ENCODE measurements around the gene ROCK2. TPM values are rescaled to one million over a fixed set of nuclear protein-coding genes. Genes with fewer than 3 reads are reported as not detected.

Gene ROCK2
- polyA plus RNA-seq, 1 experiment = 6.0 TPM

- CTCF ChIA-PET = no interaction called here
- POLR2A ChIA-PET = no interaction called here
- no peaks in the 10 kb centered on the region for H3K36me3 ChIP-seq (ENCODE audit: control insufficient read depth, insufficient read depth, low read length)
- TF ChIP-seq CTCF (IDR thresholded peaks at IDR 0.05; ENCODE audit: insufficient read depth, low read depth, low read length) = no peak
- H3K4me3 ChIP-seq (ENCODE audit: low read depth, low read length) = no peak overlapping the region
- no peak for DNase-seq (ENCODE audit: low read depth)
- peaks cover 3% of the 10 kb centered on the region for H3K27me3 ChIP-seq (ENCODE audit: control insufficient read depth, insufficient read depth, low read length)
Observed at GRCh38 chr2:11354363-11355154, 10.1 kb upstream of the ROCK2 start.

- DNase-seq (ENCODE audit: low read depth) = no peak
- CTCF ChIA-PET = no interaction called here
- no peak for TF ChIP-seq CTCF (IDR thresholded peaks at IDR 0.05; ENCODE audit: insufficient read depth, low read depth, low read length)
- Histone ChIP-seq H3K36me3 (ENCODE audit: control insufficient read depth, insufficient read depth, low read length) (no peaks in the 10 kb centered on the region), H3K4me3 (ENCODE audit: low read depth, low read length) (no peak overlapping the region), H3K27me3 (ENCODE audit: control insufficient read depth, insufficient read depth, low read length) (peaks cover 3% of the 10 kb centered on the region)
- POLR2A ChIA-PET = no interaction called here
Observed at GRCh38 chr2:11352781-11353537, 8.5 kb upstream of the ROCK2 start.

GRCh38 chr2:11348209-11348749, 3.8 kb upstream of the ROCK2 start:
- ChIA-PET CTCF (no interaction called here), POLR2A (no interaction called here)
- H3K27me3 ChIP-seq (ENCODE audit: control insufficient read depth, insufficient read depth, low read length) = no peaks in the 10 kb centered on the region; the same call in 1 of the 2 replicates
- TF ChIP-seq CTCF (IDR thresholded peaks at IDR 0.05; ENCODE audit: insufficient read depth, low read depth, low read length) = no peak
- no peak overlapping the region for H3K4me3 ChIP-seq (ENCODE audit: low read depth, low read length)
- H3K36me3 ChIP-seq (ENCODE audit: control insufficient read depth, insufficient read depth, low read length) = no peaks in the 10 kb centered on the region
- DNase-seq (ENCODE audit: low read depth) = no peak

GRCh38 chr2:11347403-11347959, 3.0 kb upstream of the ROCK2 start:
- POLR2A ChIA-PET = no interaction called here
- CTCF ChIA-PET = no interaction called here
- DNase-seq (ENCODE audit: low read depth) = no peak
- TF ChIP-seq CTCF (IDR thresholded peaks at IDR 0.05; ENCODE audit: insufficient read depth, low read depth, low read length) = no peak
- H3K27me3 ChIP-seq (ENCODE audit: control insufficient read depth, insufficient read depth, low read length) = no peaks in the 10 kb centered on the region
- H3K4me3 ChIP-seq (ENCODE audit: low read depth, low read length) = no peak overlapping the region
- H3K36me3 ChIP-seq (ENCODE audit: control insufficient read depth, insufficient read depth, low read length) = no peaks in the 10 kb centered on the region

GRCh38 chr2:11346023-11346482, 1.6 kb upstream of the ROCK2 start:
- Histone ChIP-seq H3K27me3 (ENCODE audit: control insufficient read depth, insufficient read depth, low read length) (no peaks in the 10 kb centered on the region), H3K36me3 (ENCODE audit: control insufficient read depth, insufficient read depth, low read length) (no peaks in the 10 kb centered on the region), H3K4me3 (ENCODE audit: low read depth, low read length) (no peak overlapping the region)
- ChIA-PET CTCF (interaction anchor here (0.6 to 1.6 kb wide), 4 partner anchors 16 to 514 kb away, joined by 3 to 4 read pairs (median 3); no protein-coding TSS in a partner anchor), POLR2A (interaction anchor here (0.9 kb wide), 1 partner anchor 61 kb away, joined by 3 read pairs; no protein-coding TSS in a partner anchor)
- no peak for DNase-seq (ENCODE audit: low read depth)
- no peak for TF ChIP-seq CTCF (IDR thresholded peaks at IDR 0.05; ENCODE audit: insufficient read depth, low read depth, low read length)
